LoVo (cell line): Measurements from ENCODE around the gene CTXN3.

Experiments used
- DNase-seq: peaks from one replicate; pipeline ENCODE4 v3.0.0-alpha.2; 2016; ENCODE audit warnings: low spot score

Gene CTXN3

GRCh38 chr5:127700237-127700766 lies 51.4 kb downstream of the CTXN3 start:
- DNase-seq: no peak

- DNase-seq: no peak
Measured at GRCh38 chr5:127702434-127702833, 53.6 kb downstream of the CTXN3 start.

- DNase-seq: no peak
Measured at GRCh38 chr5:127702926-127703561, 54.2 kb downstream of the CTXN3 start, which contains the start of gene CCDC192. Gene CCDC192 (plus strand): TSS chr5:127703391. CDS start chr5:127703446, 55 bp downstream.

DNA sequence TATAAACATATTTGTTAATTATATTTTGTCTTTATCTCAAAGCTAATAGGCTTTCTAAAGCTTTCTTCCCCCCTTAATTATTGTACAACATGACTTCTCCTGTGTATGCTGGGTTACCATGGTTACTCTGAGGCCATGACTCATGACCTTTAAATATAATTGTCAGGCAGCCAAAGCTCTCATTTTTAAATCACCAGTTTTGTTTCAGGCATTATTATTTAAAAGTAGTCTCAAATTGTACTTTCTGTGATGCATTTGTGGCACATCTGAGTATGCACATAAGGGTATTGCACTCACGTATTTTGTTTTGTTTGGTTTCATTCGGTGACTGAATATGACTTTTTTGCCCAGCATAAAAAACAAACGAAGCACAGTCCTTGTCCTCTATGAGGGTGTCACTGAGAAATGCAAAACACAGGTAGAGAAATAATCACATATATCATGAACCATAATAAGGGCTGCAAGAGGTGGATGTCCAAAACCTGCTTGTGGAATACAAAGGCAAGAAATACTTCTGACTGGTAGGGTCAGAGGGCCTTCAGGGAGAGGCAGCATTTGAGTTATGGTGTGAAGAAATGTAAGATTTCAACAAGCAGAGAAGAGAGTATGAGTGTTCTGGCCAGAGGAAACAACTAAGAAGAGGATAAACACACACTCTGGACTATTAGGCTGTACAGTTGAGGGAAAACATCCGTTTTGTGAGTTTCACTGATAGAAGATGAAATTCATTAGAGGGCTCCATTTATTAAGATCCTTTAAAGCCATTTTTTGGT lies 56.4 kb downstream of the CTXN3 start:
- DNase-seq: peak; percentile 36

- DNase-seq: no peak
Measured at GRCh38 chr5:127706691-127707090, 57.8 kb downstream of the CTXN3 start.

DNA sequence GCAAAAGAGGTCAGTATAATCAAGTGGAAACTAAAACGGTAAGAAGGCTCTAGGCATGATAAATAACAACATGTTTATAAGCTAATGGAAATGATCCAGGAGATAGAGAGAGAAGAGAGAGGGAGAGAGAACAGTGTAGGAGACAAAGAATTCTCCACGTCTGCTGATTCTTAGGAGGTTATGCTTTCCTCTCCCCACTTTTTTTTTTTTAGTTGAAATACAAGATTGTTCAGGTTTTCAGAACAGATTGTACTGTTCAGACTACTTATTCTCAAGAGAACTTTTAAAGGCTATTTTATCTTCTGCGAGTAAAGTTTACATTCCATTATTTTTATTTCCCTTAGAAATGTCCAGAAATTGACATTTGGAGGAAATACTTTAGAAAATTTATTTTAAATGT lies 58.3 kb downstream of the CTXN3 start:
- no peak for DNase-seq
